Measurements from ENCODE around the gene CRYBG2.

DNA sequence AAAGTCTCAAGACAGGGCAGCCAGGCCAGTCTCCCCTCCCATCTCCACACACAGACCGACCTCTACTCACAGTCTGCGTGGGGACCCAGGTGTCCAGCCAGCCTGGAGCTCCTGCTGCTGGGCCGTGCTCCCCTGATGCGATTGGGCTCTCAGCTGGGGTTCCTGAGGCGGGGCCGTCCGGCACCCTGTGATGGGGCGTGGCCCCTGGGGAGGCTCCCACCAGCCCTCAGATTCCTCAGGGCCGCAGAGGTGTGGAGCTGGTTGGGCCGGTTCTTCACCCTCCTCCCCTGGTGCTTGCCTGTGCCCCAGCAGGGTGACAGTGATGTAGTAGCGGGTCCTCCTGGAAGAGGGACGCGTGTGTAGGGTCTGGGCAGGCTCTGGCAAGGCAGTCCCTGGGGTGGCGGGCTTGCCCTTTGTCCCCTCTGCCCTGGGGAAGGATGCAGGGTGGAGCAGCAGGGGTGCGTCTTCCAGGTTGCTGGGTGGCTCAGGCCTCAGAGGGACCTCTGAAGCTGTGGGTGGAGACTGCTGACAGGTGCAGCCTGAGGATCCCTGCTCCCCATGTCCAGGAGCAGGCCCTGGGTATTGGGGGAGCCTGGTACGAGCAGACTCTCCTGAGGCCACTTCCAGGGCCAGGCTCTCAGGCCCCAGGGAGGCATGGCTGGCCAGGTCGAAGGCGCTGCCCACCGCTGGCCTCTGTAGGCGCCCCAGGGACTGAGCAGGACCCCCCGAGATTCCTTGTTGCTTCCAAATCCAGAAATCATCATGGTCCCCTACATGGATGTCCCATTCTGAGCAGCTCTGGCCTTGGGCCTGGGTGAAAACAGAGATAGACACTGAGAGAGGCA is at the start of gene CRYBG2:
- TF ChIP-seq, protein P1, sequence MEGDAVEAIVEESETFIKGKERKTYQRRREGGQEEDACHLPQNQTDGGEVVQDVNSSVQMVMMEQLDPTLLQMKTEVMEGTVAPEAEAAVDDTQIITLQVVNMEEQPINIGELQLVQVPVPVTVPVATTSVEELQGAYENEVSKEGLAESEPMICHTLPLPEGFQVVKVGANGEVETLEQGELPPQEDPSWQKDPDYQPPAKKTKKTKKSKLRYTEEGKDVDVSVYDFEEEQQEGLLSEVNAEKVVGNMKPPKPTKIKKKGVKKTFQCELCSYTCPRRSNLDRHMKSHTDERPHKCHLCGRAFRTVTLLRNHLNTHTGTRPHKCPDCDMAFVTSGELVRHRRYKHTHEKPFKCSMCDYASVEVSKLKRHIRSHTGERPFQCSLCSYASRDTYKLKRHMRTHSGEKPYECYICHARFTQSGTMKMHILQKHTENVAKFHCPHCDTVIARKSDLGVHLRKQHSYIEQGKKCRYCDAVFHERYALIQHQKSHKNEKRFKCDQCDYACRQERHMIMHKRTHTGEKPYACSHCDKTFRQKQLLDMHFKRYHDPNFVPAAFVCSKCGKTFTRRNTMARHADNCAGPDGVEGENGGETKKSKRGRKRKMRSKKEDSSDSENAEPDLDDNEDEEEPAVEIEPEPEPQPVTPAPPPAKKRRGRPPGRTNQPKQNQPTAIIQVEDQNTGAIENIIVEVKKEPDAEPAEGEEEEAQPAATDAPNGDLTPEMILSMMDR (IDR thresholded peaks at IDR 0.05; ENCODE audit: low read length), result no peak
- TF ChIP-seq EZH2 (optimal IDR thresholded peaks at IDR 0.05; ENCODE audit: low read depth, low read length), result no peak
- TF ChIP-seq EZH2phosphoT487 (IDR thresholded peaks at IDR 0.05; ENCODE audit: low read length), result no peak
